ENCODE results near the gene PSME3IP1. TPM values are rescaled to one million over a fixed set of nuclear protein-coding genes. Genes with fewer than 3 reads are reported as not detected.

The PSME3IP1 gene
- total and polyA plus RNA-seq, 4 donors = 34.9 to 90.8 (median 72.7) TPM

DNA sequence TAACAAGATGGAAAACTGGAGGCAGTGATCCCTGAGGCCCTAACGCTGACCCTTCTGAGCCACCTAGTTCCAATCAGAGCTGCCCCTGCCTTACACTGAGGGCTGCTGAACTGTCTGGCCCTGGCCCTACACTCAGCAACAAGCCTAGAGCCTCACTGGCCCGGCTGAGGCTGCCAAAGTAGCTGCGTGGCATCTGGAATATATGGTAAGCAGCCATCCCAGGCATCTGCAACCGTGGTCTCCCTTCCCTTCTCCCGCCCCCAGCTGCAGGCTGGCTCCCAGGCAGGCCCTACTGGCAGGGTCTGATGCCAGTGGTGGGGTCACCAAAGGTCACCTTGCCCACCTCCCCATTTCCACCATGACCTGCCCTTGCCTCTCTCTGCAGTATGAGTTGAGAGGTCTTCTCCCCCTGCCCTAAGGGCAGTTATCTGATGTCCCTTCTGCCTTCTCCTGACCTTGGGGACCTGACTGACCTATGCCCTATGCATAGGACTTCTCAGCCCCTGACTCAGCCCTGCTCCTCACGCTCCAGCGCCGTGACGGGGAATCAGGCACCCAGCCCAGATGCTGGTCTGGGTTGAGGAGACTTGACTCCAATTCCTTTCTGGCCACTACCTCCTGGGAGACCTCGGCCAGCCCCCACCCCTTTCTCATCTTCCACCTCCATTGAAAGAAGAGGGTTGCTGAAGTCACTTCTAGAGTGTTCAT lies 48.1 kb downstream of the PSME3IP1 start:
- 75 to 76% methylated on average over 10 of the region's 10 CpGs for WGBS, 2 donors
- intact Hi-C loops (cut with DNase I) = no loop called here

GRCh38 chr16:57137043-57137442 lies 48.8 kb downstream of the PSME3IP1 start:
- no peaks in the 10 kb centered on the region for H3K4me1 ChIP-seq (ENCODE audit: control insufficient read depth in 1 of 2, insufficient read depth in 2 of 2, low read length in 2 of 2)
- DNase-seq = peak in 1 of 2 donors; percentile 66
- intact Hi-C loops (cut with DNase I) = no loop called here
- ATAC-seq (ENCODE audit: low FRiP score) = no peak
- no peaks in the 10 kb centered on the region for H3K27me3 ChIP-seq (ENCODE audit: control insufficient read depth in 1 of 2, insufficient read depth in 2 of 2, low read length in 1 of 2)
- H3K27ac ChIP-seq (ENCODE audit: low read depth in 1 of 2, low read length in 2 of 2) = no peak overlapping the region
- no peaks in the 10 kb centered on the region for H3K36me3 ChIP-seq (ENCODE audit: control insufficient read depth in 1 of 2, insufficient read depth in 2 of 2, low read length in 1 of 2)
- no peaks in the 10 kb centered on the region for H3K9me3 ChIP-seq (ENCODE audit: control insufficient read depth, low read length)
- H3K4me3 ChIP-seq (ENCODE audit: low read length in 2 of 2) = no peak overlapping the region
- WGBS, 2 donors = 89 to 93% methylated on average over 14 of the region's 14 CpGs

More for the DNA sequence above, 48.1 kb downstream of the PSME3IP1 start:
- H3K27me3 ChIP-seq (ENCODE audit: control insufficient read depth in 1 of 2, insufficient read depth in 2 of 2, low read length in 1 of 2) = no peaks in the 10 kb centered on the region
- no peaks in the 10 kb centered on the region for H3K4me1 ChIP-seq (ENCODE audit: control insufficient read depth in 1 of 2, insufficient read depth in 2 of 2, low read length in 2 of 2)
- no peaks in the 10 kb centered on the region for H3K36me3 ChIP-seq (ENCODE audit: control insufficient read depth in 1 of 2, insufficient read depth in 2 of 2, low read length in 1 of 2)
- no peaks in the 10 kb centered on the region for H3K9me3 ChIP-seq (ENCODE audit: control insufficient read depth, low read length)
- DNase-seq (peak in 1 of 2 donors; percentile 66), ATAC-seq (ENCODE audit: low FRiP score) (no peak)
- no peak overlapping the region for H3K4me3 ChIP-seq (ENCODE audit: low read length in 2 of 2)
- H3K27ac ChIP-seq (ENCODE audit: low read depth in 1 of 2, low read length in 2 of 2) = no peak overlapping the region

- peak in 1 of 2 donors; percentile 27 for DNase-seq
- H3K4me1 ChIP-seq (ENCODE audit: control insufficient read depth in 1 of 2, insufficient read depth in 2 of 2, low read length in 2 of 2) = no peaks in the 10 kb centered on the region
- 94% methylated on average over 2 of the region's 2 CpGs for WGBS, 2 donors
- no peaks in the 10 kb centered on the region for H3K27me3 ChIP-seq (ENCODE audit: control insufficient read depth in 1 of 2, insufficient read depth in 2 of 2, low read length in 1 of 2)
- intact Hi-C loops (cut with DNase I) = no loop called here
- no peak overlapping the region for H3K27ac ChIP-seq (ENCODE audit: low read depth in 1 of 2, low read length in 2 of 2)
- ATAC-seq (ENCODE audit: low FRiP score) = peak; percentile 3
- no peaks in the 10 kb centered on the region for H3K36me3 ChIP-seq (ENCODE audit: control insufficient read depth in 1 of 2, insufficient read depth in 2 of 2, low read length in 1 of 2)
- H3K9me3 ChIP-seq (ENCODE audit: control insufficient read depth, low read length) = no peaks in the 10 kb centered on the region
- no peak overlapping the region for H3K4me3 ChIP-seq (ENCODE audit: low read length in 2 of 2)
Measured at GRCh38 chr16:57134982-57135381, 50.9 kb downstream of the PSME3IP1 start.

DNA sequence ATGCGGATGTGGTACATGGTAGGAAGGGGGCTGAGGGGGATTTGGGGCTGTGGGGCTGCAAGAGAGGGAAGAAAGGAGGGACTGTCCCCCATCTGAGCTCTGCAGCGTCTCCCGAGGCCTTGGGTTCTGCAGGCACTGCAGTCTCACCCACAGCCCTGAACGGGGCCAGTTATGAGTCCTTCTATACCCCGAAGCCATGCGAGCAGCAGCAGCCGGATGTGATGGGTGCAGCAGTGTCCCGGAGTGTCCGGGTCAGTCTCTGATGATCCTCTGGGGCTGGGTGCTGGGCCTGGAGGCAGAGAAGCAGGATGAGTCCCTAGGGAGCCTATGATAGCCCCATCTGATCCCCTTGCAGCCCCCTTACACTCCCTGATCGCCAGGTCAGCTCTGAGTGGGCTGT lies 52.0 kb downstream of the PSME3IP1 start:
- Histone ChIP-seq H3K27ac (ENCODE audit: low read depth in 1 of 2, low read length in 2 of 2) (no peak overlapping the region), H3K4me3 (ENCODE audit: low read length in 2 of 2) (no peak overlapping the region), H3K36me3 (ENCODE audit: control insufficient read depth in 1 of 2, insufficient read depth in 2 of 2, low read length in 1 of 2) (no peaks in the 10 kb centered on the region), H3K27me3 (ENCODE audit: control insufficient read depth in 1 of 2, insufficient read depth in 2 of 2, low read length in 1 of 2) (no peaks in the 10 kb centered on the region), H3K9me3 (ENCODE audit: control insufficient read depth, low read length) (no peaks in the 10 kb centered on the region), H3K4me1 (ENCODE audit: control insufficient read depth in 1 of 2, insufficient read depth in 2 of 2, low read length in 2 of 2) (no peaks in the 10 kb centered on the region)
- ATAC-seq (ENCODE audit: low FRiP score) (no peak), DNase-seq (peak in 1 of 2 donors; percentile 48)
- WGBS, 2 donors = 91 to 97% methylated on average over 7 to 10 of the region's 10 CpGs
- intact Hi-C loops (cut with DNase I) = no loop called here

- no peaks in the 10 kb centered on the region for H3K27me3 ChIP-seq (ENCODE audit: control insufficient read depth in 1 of 2, insufficient read depth in 2 of 2, low read length in 1 of 2)
- no peaks in the 10 kb centered on the region for H3K4me1 ChIP-seq (ENCODE audit: control insufficient read depth in 1 of 2, insufficient read depth in 2 of 2, low read length in 2 of 2)
- H3K27ac ChIP-seq (ENCODE audit: low read depth in 1 of 2, low read length in 2 of 2) = no peak overlapping the region
- H3K36me3 ChIP-seq (ENCODE audit: control insufficient read depth in 1 of 2, insufficient read depth in 2 of 2, low read length in 1 of 2) = no peaks in the 10 kb centered on the region
- WGBS, 2 donors = 71 to 84% methylated on average over 4 of the region's 4 CpGs
- peak in 1 of 2 donors; percentile 14 for DNase-seq
- no peak for ATAC-seq (ENCODE audit: low FRiP score)
- no peak overlapping the region for H3K4me3 ChIP-seq (ENCODE audit: low read length in 2 of 2)
- intact Hi-C loops (cut with DNase I) = no loop called here
- no peaks in the 10 kb centered on the region for H3K9me3 ChIP-seq (ENCODE audit: control insufficient read depth, low read length)
Measured at GRCh38 chr16:57133031-57133430, 52.8 kb downstream of the PSME3IP1 start.

GRCh38 chr16:57132470-57132869 lies 53.4 kb downstream of the PSME3IP1 start:
- H3K4me1 ChIP-seq (ENCODE audit: control insufficient read depth in 1 of 2, insufficient read depth in 2 of 2, low read length in 2 of 2) = no peaks in the 10 kb centered on the region
- no peaks in the 10 kb centered on the region for H3K36me3 ChIP-seq (ENCODE audit: control insufficient read depth in 1 of 2, insufficient read depth in 2 of 2, low read length in 1 of 2)
- H3K4me3 ChIP-seq (ENCODE audit: low read length in 2 of 2) = no peak overlapping the region
- H3K27ac ChIP-seq (ENCODE audit: low read depth in 1 of 2, low read length in 2 of 2) = no peak overlapping the region
- no peaks in the 10 kb centered on the region for H3K27me3 ChIP-seq (ENCODE audit: control insufficient read depth in 1 of 2, insufficient read depth in 2 of 2, low read length in 1 of 2)
- DNase-seq (peak in 1 of 2 donors; percentile 29), ATAC-seq (ENCODE audit: low FRiP score) (no peak)
- no peaks in the 10 kb centered on the region for H3K9me3 ChIP-seq (ENCODE audit: control insufficient read depth, low read length)
- WGBS, 2 donors = 100% methylated on average over 1 of the region's 1 CpG
- intact Hi-C loops (cut with DNase I) = no loop called here

- WGBS, 2 donors = 77 to 82% methylated on average over 17 of the region's 17 CpGs
- H3K27ac ChIP-seq (ENCODE audit: low read depth in 1 of 2, low read length in 2 of 2) = no peak overlapping the region
- no peaks in the 10 kb centered on the region for H3K27me3 ChIP-seq (ENCODE audit: control insufficient read depth in 1 of 2, insufficient read depth in 2 of 2, low read length in 1 of 2)
- intact Hi-C loops (cut with DNase I) = no loop called here
- H3K36me3 ChIP-seq (ENCODE audit: control insufficient read depth in 1 of 2, insufficient read depth in 2 of 2, low read length in 1 of 2) = no peaks in the 10 kb centered on the region
- no peaks in the 10 kb centered on the region for H3K9me3 ChIP-seq (ENCODE audit: control insufficient read depth, low read length)
- DNase-seq = peak in 1 of 2 donors; percentile 27
- ATAC-seq (ENCODE audit: low FRiP score) = no peak
- no peak overlapping the region for H3K4me3 ChIP-seq (ENCODE audit: low read length in 2 of 2)
- no peaks in the 10 kb centered on the region for H3K4me1 ChIP-seq (ENCODE audit: control insufficient read depth in 1 of 2, insufficient read depth in 2 of 2, low read length in 2 of 2)
Measured at GRCh38 chr16:57131351-57131970, 54.4 kb downstream of the PSME3IP1 start.

- Histone ChIP-seq H3K9me3 (ENCODE audit: control insufficient read depth, low read length) (no peaks in the 10 kb centered on the region), H3K4me3 (ENCODE audit: low read length in 2 of 2) (no peak overlapping the region), H3K4me1 (ENCODE audit: control insufficient read depth in 1 of 2, insufficient read depth in 2 of 2, low read length in 2 of 2) (no peaks in the 10 kb centered on the region), H3K36me3 (ENCODE audit: control insufficient read depth in 1 of 2, insufficient read depth in 2 of 2, low read length in 1 of 2) (no peaks in the 10 kb centered on the region), H3K27me3 (ENCODE audit: control insufficient read depth in 1 of 2, insufficient read depth in 2 of 2, low read length in 1 of 2) (no peaks in the 10 kb centered on the region), H3K27ac (ENCODE audit: low read depth in 1 of 2, low read length in 2 of 2) (no peak overlapping the region)
- 94 to 97% methylated on average over 6 of the region's 6 CpGs for WGBS, 2 donors
- ATAC-seq (ENCODE audit: low FRiP score) (no peak), DNase-seq (no peak)
- intact Hi-C loops (cut with DNase I) = no loop called here
Measured at GRCh38 chr16:57130950-57131321, 54.9 kb downstream of the PSME3IP1 start.

DNA sequence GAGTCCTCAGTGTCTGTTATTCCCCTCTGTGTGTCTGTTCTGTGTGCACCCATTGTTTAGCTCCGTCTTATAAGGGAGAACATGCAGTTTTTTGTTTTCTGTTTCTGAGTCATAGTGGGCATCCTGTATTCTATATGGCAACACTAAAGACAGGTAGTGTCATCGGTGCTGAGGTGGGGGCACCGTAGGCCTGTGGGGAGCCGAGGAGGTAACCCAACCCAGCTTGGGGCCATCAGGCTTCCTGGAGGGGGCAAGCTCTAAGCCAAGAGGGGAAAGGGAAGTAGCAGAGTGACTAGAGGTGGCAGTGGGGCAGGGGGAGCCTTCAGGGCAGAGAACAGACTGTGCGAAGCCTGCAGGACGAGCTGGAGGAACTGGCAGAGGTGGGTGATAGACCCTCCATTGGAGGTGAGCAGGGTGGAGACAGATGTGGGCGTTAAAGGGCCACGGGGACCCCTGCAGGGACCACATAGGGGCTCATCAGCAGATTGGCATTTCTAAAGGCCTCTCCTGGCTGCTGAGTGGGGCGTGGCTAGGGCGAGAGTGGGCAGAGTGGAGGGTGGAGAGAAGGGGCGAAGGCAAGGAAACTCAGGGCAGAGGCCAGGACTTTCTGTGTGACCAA lies 57.0 kb downstream of the PSME3IP1 start:
- no peaks in the 10 kb centered on the region for H3K27me3 ChIP-seq (ENCODE audit: control insufficient read depth in 1 of 2, insufficient read depth in 2 of 2, low read length in 1 of 2)
- WGBS, 2 donors = 90% methylated on average over 11 of the region's 11 CpGs
- ATAC-seq (ENCODE audit: low FRiP score) (no peak), DNase-seq (no peak)
- H3K27ac ChIP-seq (ENCODE audit: low read depth in 1 of 2, low read length in 2 of 2) = no peak overlapping the region
- intact Hi-C loops (cut with DNase I) = no loop called here
- no peaks in the 10 kb centered on the region for H3K36me3 ChIP-seq (ENCODE audit: control insufficient read depth in 1 of 2, insufficient read depth in 2 of 2, low read length in 1 of 2)
- no peak overlapping the region for H3K4me3 ChIP-seq (ENCODE audit: low read length in 2 of 2)
- H3K4me1 ChIP-seq (ENCODE audit: control insufficient read depth in 1 of 2, insufficient read depth in 2 of 2, low read length in 2 of 2) = no peaks in the 10 kb centered on the region
- H3K9me3 ChIP-seq (ENCODE audit: control insufficient read depth, low read length) = no peaks in the 10 kb centered on the region

Measured in aorta (tissue), 5 donors.